Measurements from ENCODE around the gene CPXM2.

The CPXM2 gene

DNA sequence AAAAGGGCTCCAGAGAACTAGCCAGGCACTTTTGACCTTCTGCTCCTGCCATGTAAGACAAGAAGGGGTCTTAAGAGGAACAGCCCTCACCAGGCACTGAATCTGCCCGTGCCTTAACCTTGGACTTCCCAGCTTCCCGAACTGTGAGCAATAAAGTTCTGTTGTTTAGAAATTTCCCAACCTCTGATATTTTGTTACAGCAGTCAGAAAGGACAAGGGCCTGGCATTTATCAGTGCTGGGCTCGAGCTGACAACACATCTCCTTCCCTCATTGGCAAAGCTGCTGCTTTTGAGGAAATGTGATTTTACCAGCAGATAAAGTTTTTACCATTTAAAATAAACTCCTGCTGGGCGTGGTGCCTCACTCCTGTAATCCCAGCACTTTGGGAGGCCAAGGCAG is 122.0 kb downstream of the CPXM2 start:
- TF ChIP-seq, protein P1, sequence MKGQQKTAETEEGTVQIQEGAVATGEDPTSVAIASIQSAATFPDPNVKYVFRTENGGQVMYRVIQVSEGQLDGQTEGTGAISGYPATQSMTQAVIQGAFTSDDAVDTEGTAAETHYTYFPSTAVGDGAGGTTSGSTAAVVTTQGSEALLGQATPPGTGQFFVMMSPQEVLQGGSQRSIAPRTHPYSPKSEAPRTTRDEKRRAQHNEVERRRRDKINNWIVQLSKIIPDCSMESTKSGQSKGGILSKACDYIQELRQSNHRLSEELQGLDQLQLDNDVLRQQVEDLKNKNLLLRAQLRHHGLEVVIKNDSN (IDR thresholded peaks at IDR 0.05) = no peak
- no peak for TF ChIP-seq EP300 (IDR thresholded peaks at IDR 0.05; ENCODE audit: borderline replicate concordance)
- TF ChIP-seq EGR1 (IDR thresholded peaks at IDR 0.05) = no peak
- no peak for TF ChIP-seq CREB1 (IDR thresholded peaks at IDR 0.05; ENCODE audit: low read depth)
- TF ChIP-seq TEAD4 (IDR thresholded peaks at IDR 0.05) = no peak
- TF ChIP-seq RAD21 (IDR thresholded peaks at IDR 0.05; ENCODE audit: low read depth) = no peak
- no peak for TF ChIP-seq CEBPB (IDR thresholded peaks at IDR 0.05)
- TF ChIP-seq ZBTB7A (IDR thresholded peaks at IDR 0.05; ENCODE audit: low read depth) = no peak
- TF ChIP-seq TCF12 (IDR thresholded peaks at IDR 0.05; ENCODE audit: low read depth) = no peak
- TF ChIP-seq, protein P2, sequence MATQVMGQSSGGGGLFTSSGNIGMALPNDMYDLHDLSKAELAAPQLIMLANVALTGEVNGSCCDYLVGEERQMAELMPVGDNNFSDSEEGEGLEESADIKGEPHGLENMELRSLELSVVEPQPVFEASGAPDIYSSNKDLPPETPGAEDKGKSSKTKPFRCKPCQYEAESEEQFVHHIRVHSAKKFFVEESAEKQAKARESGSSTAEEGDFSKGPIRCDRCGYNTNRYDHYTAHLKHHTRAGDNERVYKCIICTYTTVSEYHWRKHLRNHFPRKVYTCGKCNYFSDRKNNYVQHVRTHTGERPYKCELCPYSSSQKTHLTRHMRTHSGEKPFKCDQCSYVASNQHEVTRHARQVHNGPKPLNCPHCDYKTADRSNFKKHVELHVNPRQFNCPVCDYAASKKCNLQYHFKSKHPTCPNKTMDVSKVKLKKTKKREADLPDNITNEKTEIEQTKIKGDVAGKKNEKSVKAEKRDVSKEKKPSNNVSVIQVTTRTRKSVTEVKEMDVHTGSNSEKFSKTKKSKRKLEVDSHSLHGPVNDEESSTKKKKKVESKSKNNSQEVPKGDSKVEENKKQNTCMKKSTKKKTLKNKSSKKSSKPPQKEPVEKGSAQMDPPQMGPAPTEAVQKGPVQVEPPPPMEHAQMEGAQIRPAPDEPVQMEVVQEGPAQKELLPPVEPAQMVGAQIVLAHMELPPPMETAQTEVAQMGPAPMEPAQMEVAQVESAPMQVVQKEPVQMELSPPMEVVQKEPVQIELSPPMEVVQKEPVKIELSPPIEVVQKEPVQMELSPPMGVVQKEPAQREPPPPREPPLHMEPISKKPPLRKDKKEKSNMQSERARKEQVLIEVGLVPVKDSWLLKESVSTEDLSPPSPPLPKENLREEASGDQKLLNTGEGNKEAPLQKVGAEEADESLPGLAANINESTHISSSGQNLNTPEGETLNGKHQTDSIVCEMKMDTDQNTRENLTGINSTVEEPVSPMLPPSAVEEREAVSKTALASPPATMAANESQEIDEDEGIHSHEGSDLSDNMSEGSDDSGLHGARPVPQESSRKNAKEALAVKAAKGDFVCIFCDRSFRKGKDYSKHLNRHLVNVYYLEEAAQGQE (IDR thresholded peaks at IDR 0.05; ENCODE audit: low read depth) = no peak
- no peak for TF ChIP-seq TAF1 (IDR thresholded peaks at IDR 0.05; ENCODE audit: low read depth)
- TF ChIP-seq, protein P3, sequence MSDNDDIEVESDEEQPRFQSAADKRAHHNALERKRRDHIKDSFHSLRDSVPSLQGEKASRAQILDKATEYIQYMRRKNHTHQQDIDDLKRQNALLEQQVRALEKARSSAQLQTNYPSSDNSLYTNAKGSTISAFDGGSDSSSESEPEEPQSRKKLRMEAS (IDR thresholded peaks at IDR 0.05) = no peak
- TF ChIP-seq YY1 (IDR thresholded peaks at IDR 0.05; ENCODE audit: low read depth) = no peak
- TF ChIP-seq NFIC (IDR thresholded peaks at IDR 0.05) = no peak
- no peak for TF ChIP-seq FOXM1 (IDR thresholded peaks at IDR 0.05; ENCODE audit: borderline replicate concordance, low read depth)

DNA sequence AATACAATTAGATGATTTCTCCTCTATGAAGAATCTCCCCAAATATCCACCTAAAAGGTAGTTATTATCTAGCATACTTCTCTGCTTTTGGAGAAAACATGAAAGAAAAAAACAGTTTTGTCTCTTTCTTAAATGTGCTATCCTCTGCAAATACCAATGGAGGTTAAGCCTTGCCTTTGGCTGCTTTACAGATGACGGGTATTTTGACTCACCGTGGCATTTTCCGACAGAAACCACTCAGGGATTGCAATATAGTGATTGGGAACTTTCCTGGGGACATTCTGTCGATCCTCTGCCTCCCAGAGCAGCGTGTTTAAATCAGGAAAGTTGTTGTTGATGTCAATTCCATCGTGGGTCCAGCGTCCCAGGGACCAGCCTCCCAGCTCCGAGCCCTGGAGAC is 124.8 kb downstream of the CPXM2 start:
- no peak for TF ChIP-seq TAF1 (IDR thresholded peaks at IDR 0.05; ENCODE audit: low read depth)
- no peak for TF ChIP-seq YY1 (IDR thresholded peaks at IDR 0.05; ENCODE audit: low read depth)

DNA sequence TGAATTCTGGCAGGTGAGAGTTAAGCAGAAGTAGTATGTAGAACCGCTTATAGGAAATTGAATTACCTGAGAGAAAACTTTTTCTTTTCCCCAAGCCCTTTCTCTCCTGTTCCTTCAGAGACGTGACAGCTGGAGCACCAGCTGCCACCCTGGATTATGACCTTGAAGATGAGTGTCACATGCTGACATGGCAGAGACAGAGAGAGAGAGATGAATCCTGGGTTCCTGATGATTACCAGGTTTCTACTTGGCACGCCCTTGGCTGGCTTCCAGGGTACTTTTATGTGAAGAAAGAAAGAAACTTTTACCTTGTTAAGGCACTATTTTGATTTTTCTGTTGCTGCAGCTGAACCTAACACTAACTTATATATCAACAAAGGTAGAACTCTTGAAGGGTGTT is 125.6 kb downstream of the CPXM2 start:
- TF ChIP-seq FOXM1 (IDR thresholded peaks at IDR 0.05; ENCODE audit: borderline replicate concordance, low read depth) (no peak), RAD21 (IDR thresholded peaks at IDR 0.05; ENCODE audit: low read depth) (no peak), CEBPB (IDR thresholded peaks at IDR 0.05) (no peak), TCF12 (IDR thresholded peaks at IDR 0.05; ENCODE audit: low read depth) (no peak), NFIC (IDR thresholded peaks at IDR 0.05) (no peak), TAF1 (IDR thresholded peaks at IDR 0.05; ENCODE audit: low read depth) (no peak), CREB1 (IDR thresholded peaks at IDR 0.05; ENCODE audit: low read depth) (no peak), ZBTB7A (IDR thresholded peaks at IDR 0.05; ENCODE audit: low read depth) (no peak), TEAD4 (IDR thresholded peaks at IDR 0.05) (no peak), EGR1 (IDR thresholded peaks at IDR 0.05) (no peak), YY1 (IDR thresholded peaks at IDR 0.05; ENCODE audit: low read depth) (no peak), EP300 (IDR thresholded peaks at IDR 0.05; ENCODE audit: borderline replicate concordance) (no peak)
- TF ChIP-seq, protein P1 (IDR thresholded peaks at IDR 0.05) = no peak
- TF ChIP-seq, protein P2 (IDR thresholded peaks at IDR 0.05; ENCODE audit: low read depth) = no peak
- TF ChIP-seq, protein P3 (IDR thresholded peaks at IDR 0.05) = no peak

DNA sequence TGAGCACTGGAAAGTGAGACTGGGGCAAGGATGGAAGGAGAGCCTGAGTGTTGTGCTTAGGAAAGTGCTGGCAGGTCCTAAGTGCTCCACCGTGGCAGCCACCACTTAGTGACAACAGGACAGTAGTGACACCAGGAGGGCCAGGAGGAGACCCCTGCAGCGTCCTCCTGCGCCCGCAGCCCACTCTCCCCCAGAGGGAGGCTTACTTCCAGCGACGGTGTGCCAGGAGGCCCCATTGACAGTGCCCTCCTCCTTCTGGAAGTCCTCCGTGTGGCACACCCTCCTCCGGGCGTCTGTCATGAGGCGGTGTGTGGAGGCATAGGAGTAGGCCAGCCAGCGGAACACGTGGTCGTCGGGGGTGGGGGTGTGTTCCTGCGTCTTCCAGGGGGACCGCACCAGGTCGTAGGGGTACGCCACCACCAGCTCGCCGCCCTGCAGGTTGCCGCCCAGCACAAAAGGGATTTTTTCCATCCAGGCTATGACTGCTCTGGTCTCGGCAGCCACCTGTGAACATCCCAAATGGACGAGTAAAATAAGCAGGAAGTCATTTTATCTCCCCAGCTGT is 129.9 kb downstream of the CPXM2 start:
- TF ChIP-seq CREB1 (IDR thresholded peaks at IDR 0.05; ENCODE audit: low read depth) = no peak

DNA sequence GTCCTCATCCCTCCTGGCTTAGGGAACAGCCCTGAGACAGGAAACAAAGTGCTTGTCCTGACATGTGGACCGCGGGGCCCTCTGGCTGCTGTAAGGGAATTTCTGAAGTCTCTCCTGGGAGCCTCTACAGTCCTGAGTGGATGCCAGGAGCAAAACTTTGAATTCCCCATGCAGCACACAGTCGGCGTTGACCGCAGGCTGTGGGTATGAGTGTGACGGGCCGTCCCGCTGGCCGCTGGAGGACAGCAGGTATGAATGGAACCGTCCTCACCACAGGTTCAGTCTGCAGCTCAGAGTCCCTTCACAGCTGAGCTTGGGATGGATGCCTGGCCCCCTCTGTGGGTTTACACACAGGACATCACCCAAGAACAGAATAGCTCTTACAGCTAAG is 130.6 kb downstream of the CPXM2 start:
- no peak for TF ChIP-seq FOXM1 (IDR thresholded peaks at IDR 0.05; ENCODE audit: borderline replicate concordance, low read depth)
- no peak for TF ChIP-seq TAF1 (IDR thresholded peaks at IDR 0.05; ENCODE audit: low read depth)
- no peak for TF ChIP-seq EGR1 (IDR thresholded peaks at IDR 0.05)
- no peak for TF ChIP-seq YY1 (IDR thresholded peaks at IDR 0.05; ENCODE audit: low read depth)
- TF ChIP-seq TCF12 (IDR thresholded peaks at IDR 0.05; ENCODE audit: low read depth) = no peak
- no peak for TF ChIP-seq TEAD4 (IDR thresholded peaks at IDR 0.05)
- no peak for TF ChIP-seq ZBTB7A (IDR thresholded peaks at IDR 0.05; ENCODE audit: low read depth)
- no peak for TF ChIP-seq NFIC (IDR thresholded peaks at IDR 0.05)
- TF ChIP-seq, protein P3 (IDR thresholded peaks at IDR 0.05) = no peak
- no peak for TF ChIP-seq CREB1 (IDR thresholded peaks at IDR 0.05; ENCODE audit: low read depth)
- TF ChIP-seq EP300 (IDR thresholded peaks at IDR 0.05; ENCODE audit: borderline replicate concordance) = no peak
- no peak for TF ChIP-seq CEBPB (IDR thresholded peaks at IDR 0.05)
- no peak for TF ChIP-seq RAD21 (IDR thresholded peaks at IDR 0.05; ENCODE audit: low read depth)
- TF ChIP-seq, protein P1 (IDR thresholded peaks at IDR 0.05) = no peak

Measured in Ishikawa (cell line).